Mucosa of descending colon (tissue), 3 donors: Measurements from ENCODE around the gene NRN1L. TPM values are rescaled to one million over a fixed set of nuclear protein-coding genes. Genes with fewer than 3 reads are reported as not detected.

Source experiments
- ATAC-seq: fragments of 200-7000 bp; cut with Tn5 transposase; one replicate; pipeline ENCODE4 v1.9.1; 2020; ENCODE audit warnings: mild to moderate bottlenecking, moderate library complexity
- DNase-seq, 3 donors: peaks; one replicate each; pipeline ENCODE4 v3.0.0-alpha.2; 2020
- H3K36me3 ChIP-seq: fragments of 200-600 bp; one replicate; pipeline ENCODE4 v1.8.0; 2021; ENCODE audit warnings: low read depth, mild to moderate bottlenecking
- H3K4me1 ChIP-seq: fragments of 200-600 bp; one replicate; pipeline ENCODE4 v1.8.0; 2021; ENCODE audit warnings: low read depth, mild to moderate bottlenecking
- H3K4me3 ChIP-seq: fragments of 200-600 bp; one replicate; pipeline ENCODE4 v1.8.0; 2021; ENCODE audit warnings: mild to moderate bottlenecking
- H3K9me3 ChIP-seq: fragments of 200-600 bp; one replicate; pipeline ENCODE4 v1.8.0; 2021; ENCODE audit warnings: mild to moderate bottlenecking
- CTCF ChIP-seq: fragments of 200-600 bp; IDR thresholded peaks from one replicate; pipeline ENCODE4 v1.8.0; 2022; ENCODE audit warnings: antibody characterized with exemption, mild to moderate bottlenecking
- intact Hi-C, 2 donors: fragments of 100-400 bp; cut with DNase I in 1 of 2; cut with micrococcal nuclease in 1 of 2; formaldehyde crosslinking; loops; one replicate each; pipeline versions ENCODE4 v1.11.0 to v1.11.1; 2022; cut with DNase I, micrococcal nuclease
- total RNA-seq, 3 donors: library from RNA; stranded (reverse); fragmentation: NEBNext Ultra II Directional in 2 of 3; extraction: Animal tissue kit (Norgen Biotek cat#: 25700) in 2 of 3; gene quantifications; one replicate each; pipeline versions ENCODE4 v1.2.1 to v1.2.4, GENCODE V29; 2021 to 2023
- donor health status: DM: no; HTN: no; CAD: no; lungs with moderate emphysema.
- donor health status: DM: no; HTN: no; CAD: no.
- donor health status: DM: no; HTN: yes; CAD: no.

NRN1L gene
- total RNA-seq, 3 donors from 2014 or later, result 0.49 to 0.99 TPM; not detected in 1

- Histone ChIP-seq H3K4me3 (peak overlapping the region; percentile 46), H3K9me3 (no peaks in the 10 kb centered on the region), H3K4me1 (peaks cover 33% of the 10 kb centered on the region), H3K36me3 (no peaks in the 10 kb centered on the region)
- intact Hi-C loops, result no loop called here
- TF ChIP-seq CTCF, result no peak
- DNase-seq, result peak; percentile 60 to 79 (median 72)
- peak; percentile 40 for ATAC-seq
These were observed 42.0 kb upstream of the NRN1L start for GRCh38 chr16:67842509-67843342.

GRCh38 chr16:67843343-67843765 lies 41.3 kb upstream of the NRN1L start:
- H3K9me3 ChIP-seq, result no peaks in the 10 kb centered on the region
- no peak for TF ChIP-seq CTCF
- intact Hi-C loops, result no loop called here
- ATAC-seq, result no peak
- no peaks in the 10 kb centered on the region for H3K36me3 ChIP-seq
- peak in 1 of 3 donors; percentile 30 for DNase-seq
- H3K4me3 ChIP-seq, result no peak overlapping the region
- peaks cover 39% of the 10 kb centered on the region for H3K4me1 ChIP-seq

- intact Hi-C loops, result no loop called here
- Histone ChIP-seq H3K4me1 (peaks cover 40% of the 10 kb centered on the region), H3K4me3 (no peak overlapping the region)
These were observed 40.2 kb upstream of the NRN1L start for GRCh38 chr16:67844497-67844896.

GRCh38 chr16:67845291-67846062 lies 39.2 kb upstream of the NRN1L start:
- Histone ChIP-seq H3K36me3 (no peaks in the 10 kb centered on the region), H3K4me3 (no peak overlapping the region), H3K4me1 (peaks cover 40% of the 10 kb centered on the region), H3K9me3 (no peaks in the 10 kb centered on the region)
- no peak for TF ChIP-seq CTCF
- intact Hi-C loops, result no loop called here
- ATAC-seq (no peak), DNase-seq (peak in 1 of 3 donors; percentile 26)

More at GRCh38 chr16:67844497-67844896, 40.2 kb upstream of the NRN1L start:
- no peak for DNase-seq
- Histone ChIP-seq H3K9me3 (no peaks in the 10 kb centered on the region), H3K36me3 (no peaks in the 10 kb centered on the region)
- ATAC-seq, result no peak
- TF ChIP-seq CTCF, result no peak

GRCh38 chr16:67846063-67846319 lies 38.7 kb upstream of the NRN1L start:
- DNase-seq (no peak), ATAC-seq (no peak)
- Histone ChIP-seq H3K9me3 (no peaks in the 10 kb centered on the region), H3K36me3 (no peaks in the 10 kb centered on the region), H3K4me3 (peak overlapping the region; percentile 91), H3K4me1 (peaks cover 40% of the 10 kb centered on the region)
- no peak for TF ChIP-seq CTCF
- intact Hi-C loops, result no loop called here
